Panc1 (cell line): ENCODE results near the gene SPRTN.

Source experiments
- CTCF ChIP-seq: fragments of 450-650 bp; IDR thresholded peaks from 2 replicates; pipeline ENCODE4 v1.5.1; 2017; ENCODE audit warnings: mild to moderate bottlenecking
- POLR2AphosphoS5 ChIP-seq: IDR thresholded peaks from 2 replicates; pipeline ENCODE4 v1.6.1; 2012; ENCODE audit warnings: mild to moderate bottlenecking, low read depth, low read length, moderate library complexity

DNA sequence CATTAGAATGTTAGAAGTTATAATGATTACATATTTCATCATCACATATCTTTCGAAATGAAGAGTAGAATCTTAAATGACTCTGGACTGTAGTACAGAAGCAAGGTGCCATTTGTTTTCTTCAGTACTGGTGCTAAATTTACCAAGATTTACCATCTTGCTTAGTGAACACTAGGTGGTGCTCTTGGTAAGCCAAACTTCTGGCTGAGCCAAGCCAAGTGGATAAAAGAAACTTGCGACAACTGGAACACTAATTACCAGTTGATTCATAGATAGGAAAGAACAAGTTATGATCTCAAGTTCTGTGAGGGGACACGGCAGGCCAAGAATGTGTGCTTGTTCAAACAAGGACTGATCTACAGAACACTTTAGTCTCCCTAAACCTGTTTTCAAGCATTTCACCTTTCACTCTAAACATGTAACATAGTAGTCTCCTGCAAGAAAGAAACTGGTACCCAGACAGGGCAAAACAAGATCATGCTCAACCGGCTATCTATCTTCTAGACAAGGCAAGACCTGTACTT is 19.8 kb downstream of the SPRTN start:
- TF ChIP-seq CTCF (peak; percentile 76), POLR2AphosphoS5 (no peak; the same call in 1 of the 2 replicates)
